ENCODE data around the gene LDLRAD4.

DNA sequence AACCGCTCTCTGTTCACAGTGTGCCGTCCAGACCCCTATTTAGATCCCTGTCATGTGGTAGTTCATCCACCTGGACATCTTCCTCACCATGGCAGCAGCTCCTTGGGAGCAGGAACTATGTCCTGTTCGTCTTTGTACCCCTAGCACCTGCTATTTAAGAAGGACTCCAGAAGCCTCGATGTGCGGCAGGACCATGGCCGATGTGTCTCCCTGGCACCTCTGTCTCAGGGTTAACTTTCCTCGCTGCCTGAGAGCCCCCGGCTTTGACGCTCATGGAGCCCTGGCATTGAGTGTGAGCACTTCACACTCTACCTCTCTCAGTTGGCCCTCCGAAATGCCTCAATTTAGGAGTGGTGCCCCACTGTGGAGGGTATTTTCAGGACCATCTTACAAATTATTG is 355.8 kb downstream of the LDLRAD4 start:
- TF ChIP-seq POLR2A (IDR thresholded peaks at IDR 0.05) (no peak), EP300 (IDR thresholded peaks at IDR 0.05) (no peak)
- TF ChIP-seq, protein P1, sequence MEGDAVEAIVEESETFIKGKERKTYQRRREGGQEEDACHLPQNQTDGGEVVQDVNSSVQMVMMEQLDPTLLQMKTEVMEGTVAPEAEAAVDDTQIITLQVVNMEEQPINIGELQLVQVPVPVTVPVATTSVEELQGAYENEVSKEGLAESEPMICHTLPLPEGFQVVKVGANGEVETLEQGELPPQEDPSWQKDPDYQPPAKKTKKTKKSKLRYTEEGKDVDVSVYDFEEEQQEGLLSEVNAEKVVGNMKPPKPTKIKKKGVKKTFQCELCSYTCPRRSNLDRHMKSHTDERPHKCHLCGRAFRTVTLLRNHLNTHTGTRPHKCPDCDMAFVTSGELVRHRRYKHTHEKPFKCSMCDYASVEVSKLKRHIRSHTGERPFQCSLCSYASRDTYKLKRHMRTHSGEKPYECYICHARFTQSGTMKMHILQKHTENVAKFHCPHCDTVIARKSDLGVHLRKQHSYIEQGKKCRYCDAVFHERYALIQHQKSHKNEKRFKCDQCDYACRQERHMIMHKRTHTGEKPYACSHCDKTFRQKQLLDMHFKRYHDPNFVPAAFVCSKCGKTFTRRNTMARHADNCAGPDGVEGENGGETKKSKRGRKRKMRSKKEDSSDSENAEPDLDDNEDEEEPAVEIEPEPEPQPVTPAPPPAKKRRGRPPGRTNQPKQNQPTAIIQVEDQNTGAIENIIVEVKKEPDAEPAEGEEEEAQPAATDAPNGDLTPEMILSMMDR (IDR thresholded peaks at IDR 0.05), result no peak

Data from tibial nerve (tissue), 4 donors.